Thyroid gland (tissue), 4 donors: ENCODE results near the gene SLC10A7. TPM values are rescaled to one million over a fixed set of nuclear protein-coding genes. Genes with fewer than 3 reads are reported as not detected.

Experiments
- DNase-seq, 2 donors: peaks; one replicate each; pipeline ENCODE4 v3.0.0-alpha.2; 2019
- H3K27ac ChIP-seq, 3 donors: fragments of 200-600 bp; sonication (generic); 1 replicate in 2 of 3; 2 replicates in 1 of 3; pipeline ENCODE4 v1.5.1; 2016 to 2019; ENCODE audit warnings: mild to moderate bottlenecking in 1 of 3, moderate library complexity in 1 of 3
- H3K27me3 ChIP-seq: fragments of 200-600 bp; sonication (generic); one replicate; pipeline ENCODE4 v1.5.1; 2019
- H3K36me3 ChIP-seq, 2 donors: fragments of 200-600 bp; sonication (generic); one replicate each; pipeline ENCODE4 v1.5.1; 2016 to 2019
- H3K4me1 ChIP-seq, 2 donors: fragments of 200-600 bp; sonication (generic); one replicate each; pipeline ENCODE4 v1.5.1; 2017 to 2019
- H3K4me3 ChIP-seq, 3 donors: fragments of 200-600 bp; sonication (generic); replicated peaks in 1 of 3; 1 replicate in 2 of 3; 2 replicates in 1 of 3; pipeline ENCODE4 v1.5.1; 2016; ENCODE audit warnings: mild to moderate bottlenecking in 1 of 3
- H3K9me3 ChIP-seq: fragments of 200-600 bp; sonication (generic); one replicate; pipeline ENCODE4 v1.5.1; 2017
- POLR2A ChIP-seq, 2 donors: fragments of 450-650 bp; IDR thresholded peaks; one replicate each; pipeline ENCODE4 v1.6.1; 2017; ENCODE audit warnings: antibody characterized with exemption in 2 of 2, mild to moderate bottlenecking in 2 of 2, moderate library complexity in 1 of 2
- WGBS, 2 donors: methylation state at CpG; one replicate each; pipeline ENCODE4 v1.1.5; 2017; 5-methylcytosine and 5-hydroxymethylcytosine counted together
- intact Hi-C: fragments of 100-400 bp; cut with DNase I; formaldehyde crosslinking; loops from one replicate; pipeline ENCODE4 v1.15.1; 2023
- total RNA-seq, 4 donors: library from RNA; depleted of rRNA; stranded (reverse); fragments of >200 nt; gene quantifications; one replicate each; pipeline ENCODE4 v1.2.3, GENCODE V29; 2016
- TF ChIP-seq, protein P1 (sequence below), 6 experiments: fragments of 200-600 bp in 3 of 6; fragments of 450-650 bp in 3 of 6; sonication (generic) in 3 of 6; IDR thresholded peaks; one replicate each; pipeline ENCODE4 v1.5.1; 2016 to 2019; ENCODE audit warnings: antibody characterized with exemption in 6 of 6, mild to moderate bottlenecking in 2 of 6, inconsistent platforms in 1 of 6, moderate library complexity in 1 of 6

The SLC10A7 gene
- total RNA-seq, 4 donors from 2014 or later, result 16.7 to 29.9 (median 23.1) TPM

DNA sequence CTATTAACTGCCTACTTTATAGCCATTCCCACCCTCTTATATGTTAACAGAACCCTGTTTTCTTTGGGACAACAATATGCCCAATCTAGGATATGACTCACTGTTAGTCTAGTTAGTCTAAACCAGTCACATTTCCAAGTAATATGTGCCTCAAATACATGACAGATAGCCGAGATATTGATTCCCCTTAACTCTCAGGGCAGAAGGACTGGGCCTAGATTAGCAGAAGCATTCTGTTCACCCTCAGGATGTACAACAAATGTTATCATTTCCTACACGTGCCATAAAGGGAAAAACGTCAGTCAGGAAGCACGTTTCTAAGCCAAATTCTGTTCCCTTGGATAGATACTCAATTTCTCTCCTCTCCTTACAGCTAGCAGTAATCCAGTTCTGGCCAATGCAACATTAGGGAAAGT, 114.1 kb downstream of the SLC10A7 start:
- WGBS, 2 donors, result 79 to 86% methylated on average over 4 of the region's 4 CpGs
- no peaks in the 10 kb centered on the region for H3K27me3 ChIP-seq
- H3K4me3 ChIP-seq, result no peak overlapping the region
- no peaks in the 10 kb centered on the region for H3K4me1 ChIP-seq
- no peak overlapping the region for H3K27ac ChIP-seq
- no peaks in the 10 kb centered on the region for H3K9me3 ChIP-seq
- no peak for DNase-seq
- TF ChIP-seq POLR2A (IDR thresholded peaks at IDR 0.05), result no peak
- intact Hi-C loops, result no loop called here
- no peaks in the 10 kb centered on the region for H3K36me3 ChIP-seq

GRCh38 chr4:146407257-146407656, 114.5 kb downstream of the SLC10A7 start:
- Histone ChIP-seq H3K27ac (no peak overlapping the region), H3K9me3 (no peaks in the 10 kb centered on the region), H3K4me1 (no peaks in the 10 kb centered on the region), H3K4me3 (no peak overlapping the region), H3K36me3 (no peaks in the 10 kb centered on the region), H3K27me3 (no peaks in the 10 kb centered on the region)
- TF ChIP-seq, protein P1, sequence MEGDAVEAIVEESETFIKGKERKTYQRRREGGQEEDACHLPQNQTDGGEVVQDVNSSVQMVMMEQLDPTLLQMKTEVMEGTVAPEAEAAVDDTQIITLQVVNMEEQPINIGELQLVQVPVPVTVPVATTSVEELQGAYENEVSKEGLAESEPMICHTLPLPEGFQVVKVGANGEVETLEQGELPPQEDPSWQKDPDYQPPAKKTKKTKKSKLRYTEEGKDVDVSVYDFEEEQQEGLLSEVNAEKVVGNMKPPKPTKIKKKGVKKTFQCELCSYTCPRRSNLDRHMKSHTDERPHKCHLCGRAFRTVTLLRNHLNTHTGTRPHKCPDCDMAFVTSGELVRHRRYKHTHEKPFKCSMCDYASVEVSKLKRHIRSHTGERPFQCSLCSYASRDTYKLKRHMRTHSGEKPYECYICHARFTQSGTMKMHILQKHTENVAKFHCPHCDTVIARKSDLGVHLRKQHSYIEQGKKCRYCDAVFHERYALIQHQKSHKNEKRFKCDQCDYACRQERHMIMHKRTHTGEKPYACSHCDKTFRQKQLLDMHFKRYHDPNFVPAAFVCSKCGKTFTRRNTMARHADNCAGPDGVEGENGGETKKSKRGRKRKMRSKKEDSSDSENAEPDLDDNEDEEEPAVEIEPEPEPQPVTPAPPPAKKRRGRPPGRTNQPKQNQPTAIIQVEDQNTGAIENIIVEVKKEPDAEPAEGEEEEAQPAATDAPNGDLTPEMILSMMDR (IDR thresholded peaks at IDR 0.05), result no peak
- TF ChIP-seq POLR2A (IDR thresholded peaks at IDR 0.05), result no peak
- 77 to 85% methylated on average over 3 of the region's 3 CpGs for WGBS, 2 donors
- intact Hi-C loops, result no loop called here
- DNase-seq, result no peak

DNA sequence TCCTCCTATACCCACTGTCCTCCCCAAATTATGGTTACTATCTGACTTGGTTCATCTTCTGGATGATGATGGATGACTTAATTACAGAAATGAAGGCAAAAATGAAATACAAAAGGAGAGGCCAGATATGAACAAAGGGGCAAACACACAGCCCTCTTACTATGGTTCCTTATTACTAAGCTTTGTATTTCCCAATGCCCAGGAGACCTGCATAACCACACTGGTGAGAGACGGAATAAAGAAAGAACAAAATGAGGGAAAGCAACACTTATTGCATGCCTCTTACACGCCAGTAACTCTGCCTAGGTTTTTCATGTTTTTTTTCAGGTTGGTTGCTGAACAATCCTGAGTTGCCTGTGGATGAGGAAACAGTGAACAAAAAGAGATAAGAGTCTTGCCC, 120.5 kb downstream of the SLC10A7 start:
- intact Hi-C loops, result no loop called here
- no peak for DNase-seq
- Histone ChIP-seq H3K9me3 (no peaks in the 10 kb centered on the region), H3K27ac (no peak overlapping the region), H3K4me3 (no peak overlapping the region), H3K27me3 (no peaks in the 10 kb centered on the region), H3K36me3 (no peaks in the 10 kb centered on the region), H3K4me1 (no peaks in the 10 kb centered on the region)
- TF ChIP-seq, protein P1 (IDR thresholded peaks at IDR 0.05), result no peak
- TF ChIP-seq POLR2A (IDR thresholded peaks at IDR 0.05), result no peak
- WGBS, 2 donors, result 91 to 95% methylated on average over 2 of the region's 2 CpGs

DNA sequence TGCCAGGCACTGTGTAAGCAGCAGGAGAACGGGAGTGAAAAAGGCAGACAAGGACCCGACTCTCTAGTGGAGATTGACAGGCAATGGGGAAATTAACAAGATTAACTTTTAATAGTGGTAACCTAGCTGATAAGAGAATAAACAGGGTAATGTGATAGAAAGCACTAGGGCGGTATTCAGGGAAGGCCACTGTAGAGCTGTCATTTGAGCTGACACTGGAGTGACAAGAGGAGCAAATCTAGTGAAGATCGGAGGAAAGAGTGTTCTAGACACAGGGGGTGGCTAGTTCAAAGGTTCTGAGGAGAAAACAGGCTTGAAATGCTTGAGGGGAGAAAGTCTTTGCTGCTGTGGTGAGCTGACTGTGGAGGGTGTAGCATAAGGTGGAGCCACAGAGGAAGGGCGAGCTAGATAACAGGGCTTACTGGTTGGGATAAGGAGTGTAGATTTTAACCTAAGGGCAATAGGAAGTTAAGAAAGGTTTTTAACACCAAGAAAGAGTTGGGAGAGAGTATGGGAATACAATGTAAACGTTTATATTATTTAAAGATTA, 122.8 kb downstream of the SLC10A7 start:
- intact Hi-C loops, result no loop called here
- H3K4me1 ChIP-seq, result no peaks in the 10 kb centered on the region
- DNase-seq, result no peak
- no peaks in the 10 kb centered on the region for H3K27me3 ChIP-seq
- H3K36me3 ChIP-seq, result no peaks in the 10 kb centered on the region
- 67 to 78% methylated on average over 6 of the region's 6 CpGs for WGBS, 2 donors
- H3K9me3 ChIP-seq, result no peaks in the 10 kb centered on the region
- H3K4me3 ChIP-seq, result no peak overlapping the region
- TF ChIP-seq, protein P1 (IDR thresholded peaks at IDR 0.05), result no peak
- TF ChIP-seq POLR2A (IDR thresholded peaks at IDR 0.05), result no peak
- H3K27ac ChIP-seq, result no peak overlapping the region

- no peaks in the 10 kb centered on the region for H3K27me3 ChIP-seq
- no peak for DNase-seq
- H3K36me3 ChIP-seq, result no peaks in the 10 kb centered on the region
- 77 to 86% methylated on average over 1 of the region's 1 CpG for WGBS, 2 donors
- no peak overlapping the region for H3K4me3 ChIP-seq
- H3K4me1 ChIP-seq, result no peaks in the 10 kb centered on the region
- H3K9me3 ChIP-seq, result no peaks in the 10 kb centered on the region
- TF ChIP-seq, protein P1 (IDR thresholded peaks at IDR 0.05), result no peak
- no peak for TF ChIP-seq POLR2A (IDR thresholded peaks at IDR 0.05)
- intact Hi-C loops, result no loop called here
- no peak overlapping the region for H3K27ac ChIP-seq
These were observed 123.3 kb downstream of the SLC10A7 start for GRCh38 chr4:146398404-146398803.
